SK-N-SH (cell line): ENCODE results near the gene NUP205.

Experiments used
- CTCF ChIP-seq: fragments of 200-600 bp; sonication (generic); IDR thresholded peaks from 2 replicates; pipeline ENCODE4 v1.6.1; 2017; ENCODE audit warnings: antibody characterized with exemption, mild to moderate bottlenecking, moderate library complexity
- FOXM1 ChIP-seq: IDR thresholded peaks from 2 replicates; pipeline ENCODE4 v1.4.0; 2012; ENCODE audit warnings: low read depth, mild to moderate bottlenecking
- PBX3 ChIP-seq: IDR thresholded peaks from 2 replicates; pipeline ENCODE4; 2012
- RCOR1 ChIP-seq: fragments of 150-350 bp; IDR thresholded peaks from 2 replicates; pipeline ENCODE4 v1.6.1; 2017; ENCODE audit warnings: antibody characterized with exemption, low read length
- RXRA ChIP-seq: IDR thresholded peaks from 2 replicates; pipeline ENCODE4 v1.4.0; 2012; ENCODE audit warnings: low read depth, mild to moderate bottlenecking, borderline replicate concordance
- TAF1 ChIP-seq: IDR thresholded peaks from 2 replicates; pipeline ENCODE4 v1.6.1; 2012; ENCODE audit warnings: low read depth, mild to moderate bottlenecking, low read length, moderate library complexity, borderline replicate concordance
- USF1 ChIP-seq: IDR thresholded peaks from 2 replicates; pipeline ENCODE4 v1.4.0; 2012; ENCODE audit warnings: low read depth, borderline replicate concordance

GRCh38 chr7:135519233-135519688 lies 38.5 kb upstream of the NUP205 start:
- TF ChIP-seq FOXM1 (no peak), TAF1 (no peak), CTCF (no peak), RCOR1 (no peak), USF1 (no peak), RXRA (no peak), PBX3 (no peak)
